Osteoblast (primary cell): ENCODE measurements around the gene DDX21. TPM values are rescaled to one million over a fixed set of nuclear protein-coding genes. Genes with fewer than 3 reads are reported as not detected.
"Not testable (repeated sequence)": the region's sequence is repeated elsewhere in the genome, so short reads cannot be mapped to it uniquely, and the experiment has no call there.

Experiments used
- DNase-seq: peaks from one replicate; pipeline ENCODE4 v3.0.0; 2011; ENCODE audit warnings: low spot score, mixed read lengths; ENCODE audit not compliant: insufficient read length; ENCODE audit errors: missing footprints
- H2AFZ ChIP-seq: 2 replicates; pipeline ENCODE4 v1.6.0; 2011; ENCODE audit warnings: mild to moderate bottlenecking, low read length
- H3K27ac ChIP-seq: 2 replicates; pipeline ENCODE4 v1.5.1; 2011; ENCODE audit warnings: mild to moderate bottlenecking, low read depth, low read length, moderate library complexity
- H3K27me3 ChIP-seq: 2 replicates; pipeline ENCODE4 v1.6.0; 2012; ENCODE audit warnings: mild to moderate bottlenecking, control low read depth, inconsistent platforms, low read length, moderate library complexity; ENCODE audit not compliant: insufficient read depth
- H3K36me3 ChIP-seq: 2 replicates; pipeline ENCODE4 v1.5.1; 2011; ENCODE audit warnings: mild to moderate bottlenecking, low read length, control low read depth, moderate library complexity; ENCODE audit not compliant: insufficient read depth
- H3K4me1 ChIP-seq: 2 replicates; pipeline ENCODE4 v1.5.1; 2011; ENCODE audit warnings: mild to moderate bottlenecking, low read length, control low read depth, moderate library complexity; ENCODE audit not compliant: insufficient read depth
- H3K4me2 ChIP-seq: 2 replicates; pipeline ENCODE4 v1.6.0; 2011; ENCODE audit warnings: mild to moderate bottlenecking, low read length; ENCODE audit not compliant: insufficient read depth
- H3K4me3 ChIP-seq: fragments of 200-600 bp; sonication (generic); 3 replicates; pipeline ENCODE4 v1.5.1; 2012; ENCODE audit warnings: mild to moderate bottlenecking, low read length, inconsistent platforms; ENCODE audit not compliant: insufficient read depth
- H3K79me2 ChIP-seq: 2 replicates; pipeline ENCODE4 v1.6.0; 2012; ENCODE audit warnings: mild to moderate bottlenecking, low read length, control low read depth, inconsistent platforms; ENCODE audit not compliant: insufficient read depth
- H3K9me3 ChIP-seq: 2 replicates; pipeline ENCODE4 v1.5.1; 2011; ENCODE audit warnings: low read depth, low read length, control low read depth
- H4K20me1 ChIP-seq: 2 replicates; pipeline ENCODE4 v1.6.0; 2012; ENCODE audit warnings: mild to moderate bottlenecking, low read length, control low read depth; ENCODE audit not compliant: insufficient read depth
- CTCF ChIP-seq: IDR thresholded peaks from 2 replicates; pipeline ENCODE4 v1.5.1; 2011; ENCODE audit warnings: mild to moderate bottlenecking, low read depth, low read length, moderate library complexity; ENCODE audit errors: extremely low read depth
- total RNA-seq: library from RNA; depleted of rRNA; stranded (reverse); fragments of >200 nt; gene quantifications from 2 replicates; pipeline ENCODE4 v1.2.3, GENCODE V29; 2012

The DDX21 gene
- total RNA-seq, 1 donor: 61.9 TPM

GRCh38 chr10:68957654-68958053, 1.7 kb downstream of the DDX21 start:
- DNase-seq: no peak
- H3K9me3 ChIP-seq: no peaks in the 10 kb centered on the region

GRCh38 chr10:68959695-68960527, 3.9 kb downstream of the DDX21 start:
- TF ChIP-seq CTCF: no peak
- H4K20me1 ChIP-seq: peaks cover 37% of the 10 kb centered on the region
- peaks cover 17% of the 10 kb centered on the region for H3K4me1 ChIP-seq
- peaks cover 81% of the 10 kb centered on the region for H3K79me2 ChIP-seq
- H3K4me3 ChIP-seq: no peak overlapping the region
- H3K36me3 ChIP-seq: peaks cover 52% of the 10 kb centered on the region
- no peak for DNase-seq
- no peaks in the 10 kb centered on the region for H3K9me3 ChIP-seq
- no peak overlapping the region for H3K27ac ChIP-seq
- no peaks in the 10 kb centered on the region for H3K27me3 ChIP-seq
- H2AFZ ChIP-seq: no peak overlapping the region
- no peak overlapping the region for H3K4me2 ChIP-seq

More at GRCh38 chr10:68957654-68958053, 1.7 kb downstream of the DDX21 start:
- no peak overlapping the region for H2AFZ ChIP-seq
- peak overlapping the region; percentile 83 for H3K27ac ChIP-seq
- H3K4me1 ChIP-seq: peaks cover 19% of the 10 kb centered on the region
- TF ChIP-seq CTCF: no peak
- peaks cover 65% of the 10 kb centered on the region for H3K79me2 ChIP-seq
- no peaks in the 10 kb centered on the region for H3K27me3 ChIP-seq
- H4K20me1 ChIP-seq: peaks cover 35% of the 10 kb centered on the region
- H3K4me2 ChIP-seq: peak overlapping the region; percentile 91
- peak overlapping the region; percentile 89 for H3K4me3 ChIP-seq
- H3K36me3 ChIP-seq: peaks cover 30% of the 10 kb centered on the region

GRCh38 chr10:68963151-68963550, 7.2 kb downstream of the DDX21 start:
- Histone ChIP-seq H3K27ac (no peak overlapping the region), H2AFZ (no peak overlapping the region), H3K4me2 (no peak overlapping the region), H3K27me3 (no peaks in the 10 kb centered on the region), H3K4me1 (peaks cover under 1% of the 10 kb centered on the region), H3K36me3 (peaks cover 83% of the 10 kb centered on the region), H3K79me2 (peaks cover 77% of the 10 kb centered on the region), H3K9me3 (no peaks in the 10 kb centered on the region), H3K4me3 (no peak overlapping the region), H4K20me1 (peaks cover 27% of the 10 kb centered on the region)
- no peak for TF ChIP-seq CTCF
- no peak for DNase-seq

GRCh38 chr10:68973975-68974374, 18.0 kb downstream of the DDX21 start:
- H3K36me3 ChIP-seq: peaks cover 96% of the 10 kb centered on the region
- H3K79me2 ChIP-seq: peaks cover 36% of the 10 kb centered on the region
- H3K4me1 ChIP-seq: no peaks in the 10 kb centered on the region
- no peaks in the 10 kb centered on the region for H3K27me3 ChIP-seq
- DNase-seq: no peak
- H3K27ac ChIP-seq: no peak overlapping the region
- no peak overlapping the region for H2AFZ ChIP-seq
- TF ChIP-seq CTCF: no peak
- no peaks in the 10 kb centered on the region for H3K9me3 ChIP-seq
- no peak overlapping the region for H3K4me3 ChIP-seq
- peaks cover 10% of the 10 kb centered on the region for H4K20me1 ChIP-seq
- H3K4me2 ChIP-seq: no peak overlapping the region

GRCh38 chr10:68975936-68976473, 20.0 kb downstream of the DDX21 start:
- H3K4me3 ChIP-seq, H2AFZ ChIP-seq, H3K4me2 ChIP-seq, DNase-seq, H3K27me3 ChIP-seq, H3K4me1 ChIP-seq, H3K9me3 ChIP-seq, H3K27ac ChIP-seq: not testable (repeated sequence)
- peaks cover 93% of the 10 kb centered on the region for H3K36me3 ChIP-seq
- peaks cover 14% of the 10 kb centered on the region for H4K20me1 ChIP-seq
- H3K79me2 ChIP-seq: peaks cover 40% of the 10 kb centered on the region

GRCh38 chr10:68979738-68980137, 23.8 kb downstream of the DDX21 start:
- H3K4me1 ChIP-seq, DNase-seq, H3K9me3 ChIP-seq, H3K4me3 ChIP-seq, H2AFZ ChIP-seq, H3K27ac ChIP-seq, H4K20me1 ChIP-seq, H3K4me2 ChIP-seq, H3K27me3 ChIP-seq: not testable (repeated sequence)
- H3K36me3 ChIP-seq: peaks cover 92% of the 10 kb centered on the region
- H3K79me2 ChIP-seq: peaks cover 30% of the 10 kb centered on the region
